Type B pancreatic cell (in vitro differentiated cells): ENCODE data around the gene PIGQ. TPM values are rescaled to one million over a fixed set of nuclear protein-coding genes. Genes with fewer than 3 reads are reported as not detected.

Experiments used
- DNase-seq: peaks from one replicate; pipeline ENCODE4 v3.0.0; 2021; ENCODE audit warnings: mixed read lengths; ENCODE audit not compliant: unreplicated experiment; ENCODE audit errors: extremely low spot score
- H3K27ac Mint-ChIP-seq: 2 replicates; pipeline ENCODE4 v1.8.0; 2021; ENCODE audit warnings: mild to moderate bottlenecking, mixed read lengths
- H3K27me3 Mint-ChIP-seq: 2 replicates; pipeline ENCODE4 v1.8.0; 2021; ENCODE audit warnings: mixed read lengths
- H3K36me3 Mint-ChIP-seq: 2 replicates; pipeline ENCODE4 v1.8.0; 2021; ENCODE audit warnings: mixed read lengths
- H3K4me1 Mint-ChIP-seq: one replicate; pipeline ENCODE4 v1.8.0; 2021; ENCODE audit warnings: mixed read lengths; ENCODE audit not compliant: unreplicated experiment
- H3K4me3 Mint-ChIP-seq: 2 replicates; pipeline ENCODE4 v1.8.0; 2021; ENCODE audit warnings: mild to moderate bottlenecking, mixed read lengths
- H3K9me3 Mint-ChIP-seq: 2 replicates; pipeline ENCODE4 v1.8.0; 2021; ENCODE audit warnings: mixed read lengths
- CTCF ChIP-seq: fragments of 200-600 bp; sonication (generic); conservative IDR thresholded peaks from 2 replicates; pipeline ENCODE4 v1.5.0; 2021; ENCODE audit warnings: antibody characterized with exemption, mild to moderate bottlenecking
- total RNA-seq: library from RNA; stranded (reverse); gene quantifications from 2 replicates; pipeline ENCODE4 v1.2.1, GENCODE V29; 2021; ENCODE audit warnings: low replicate concordance

The PIGQ gene
- total RNA-seq, 1 donor from 2014 or later: 83.5 TPM

GRCh38 chr16:566475-567372 is 3.0 kb upstream of the PIGQ start, which contains the start of gene NHLRC4:
Gene NHLRC4, plus strand, starts transcription at chr16:567005. Its CDS starts 1,043 bp downstream, at chr16:568048.
- Mint-ChIP-seq H3K4me3 (peak within 1 kb of the TSS; percentile 54), H3K27me3 (peaks cover 10% of the 10 kb centered on the region), H3K27ac (peak within 1 kb of the TSS; percentile 48), H3K36me3 (no peaks in the 10 kb centered on the region), H3K4me1 (peaks cover 24% of the 10 kb centered on the region), H3K9me3 (no peaks in the 10 kb centered on the region)
- DNase-seq: no peak
- no peak for TF ChIP-seq CTCF

- no peak for DNase-seq
- Mint-ChIP-seq H3K27ac (no peak overlapping the region), H3K36me3 (no peaks in the 10 kb centered on the region), H3K27me3 (peaks cover 2% of the 10 kb centered on the region), H3K4me3 (peak overlapping the region; percentile 54), H3K9me3 (no peaks in the 10 kb centered on the region), H3K4me1 (peaks cover 23% of the 10 kb centered on the region)
- no peak for TF ChIP-seq CTCF
Measured at GRCh38 chr16:567373-568256, 2.2 kb upstream of the PIGQ start.

- Mint-ChIP-seq H3K27me3 (no peaks in the 10 kb centered on the region), H3K4me3 (peak overlapping the region; percentile 88), H3K36me3 (no peaks in the 10 kb centered on the region), H3K27ac (peak overlapping the region; percentile 74), H3K4me1 (peaks cover 21% of the 10 kb centered on the region), H3K9me3 (no peaks in the 10 kb centered on the region)
- no peak for TF ChIP-seq CTCF
- no peak for DNase-seq
Measured at GRCh38 chr16:568401-569258, 1.1 kb upstream of the PIGQ start.

- Mint-ChIP-seq H3K27ac (no peak overlapping the region), H3K27me3 (no peaks in the 10 kb centered on the region), H3K4me3 (no peak overlapping the region), H3K9me3 (no peaks in the 10 kb centered on the region), H3K36me3 (no peaks in the 10 kb centered on the region), H3K4me1 (peaks cover 21% of the 10 kb centered on the region)
- TF ChIP-seq CTCF: no peak
- no peak for DNase-seq
Measured at GRCh38 chr16:572865-573650, 3.3 kb downstream of the PIGQ start.
